Suppressor macrophage treated with lipopolysaccharide for 4 hours (primary cell): Measurements from ENCODE around the gene JCHAIN.
A peak's percentile ranks its signal among the peaks of the same experiment; 100 is the strongest.

Experiments
- DNase-seq: peaks from one replicate; pipeline ENCODE4 v3.0.0-alpha.2; 2020

The JCHAIN gene

GRCh38 chr4:70634482-70634881 is 31.8 kb downstream of the JCHAIN start:
- no peak for DNase-seq

GRCh38 chr4:70632028-70632427 is 34.3 kb downstream of the JCHAIN start:
- DNase-seq: no peak

GRCh38 chr4:70630162-70630561 is 36.1 kb downstream of the JCHAIN start:
- no peak for DNase-seq

- DNase-seq: no peak
These were observed 36.7 kb downstream of the JCHAIN start for GRCh38 chr4:70629469-70630090.

GRCh38 chr4:70628444-70628843 is 37.9 kb downstream of the JCHAIN start, which contains the start of gene ENAM:
ENAM (plus strand) TSS chr4:70628744; CDS start chr4:70629501, 757 bp downstream.
- no peak for DNase-seq

- DNase-seq: no peak
These were observed 38.7 kb downstream of the JCHAIN start for GRCh38 chr4:70627620-70628019.

GRCh38 chr4:70624226-70624793 is 42.0 kb downstream of the JCHAIN start:
- DNase-seq: no peak

- DNase-seq: no peak
These were observed 43.0 kb downstream of the JCHAIN start for GRCh38 chr4:70623323-70623722.

- DNase-seq: no peak
These were observed 46.5 kb downstream of the JCHAIN start for GRCh38 chr4:70619778-70620177.

GRCh38 chr4:70619288-70619687 is 47.0 kb downstream of the JCHAIN start:
- no peak for DNase-seq

GRCh38 chr4:70614184-70614555 is 52.1 kb downstream of the JCHAIN start:
- DNase-seq: peak; percentile 24

GRCh38 chr4:70613306-70614183 is 52.8 kb downstream of the JCHAIN start:
- DNase-seq: no peak

- no peak for DNase-seq
These were observed 58.0 kb downstream of the JCHAIN start for GRCh38 chr4:70608324-70608723.

GRCh38 chr4:70607334-70607853 is 58.9 kb downstream of the JCHAIN start:
- no peak for DNase-seq

GRCh38 chr4:70606459-70606858 is 59.8 kb downstream of the JCHAIN start:
- DNase-seq: no peak
